SH-SY5Y (cell line): Measurements from ENCODE around the gene MTUS2.

Experiments
- GATA2 ChIP-seq: IDR thresholded peaks from 2 replicates; pipeline ENCODE4 v1.6.1; 2011; ENCODE audit warnings: mild to moderate bottlenecking, low read depth, low read length
- GATA3 ChIP-seq: IDR thresholded peaks from 2 replicates; pipeline ENCODE4 v1.6.1; 2011; ENCODE audit warnings: low read depth, mild to moderate bottlenecking, low read length, moderate library complexity

GRCh38 chr13:28867564-28867963 lies 47.4 kb downstream of the MTUS2 start:
- TF ChIP-seq GATA2: no peak
- TF ChIP-seq GATA3: no peak
